ENCODE measurements around the gene CCNL1. TPM values are rescaled to one million over a fixed set of nuclear protein-coding genes. Genes with fewer than 3 reads are reported as not detected.
"Not testable (repeated sequence)": the region's sequence is repeated elsewhere in the genome, so short reads cannot be mapped to it uniquely, and the experiment has no call there.

The CCNL1 gene
- total and polyA plus RNA-seq, 5 experiments from 2014 or later: 52.9 to 388 (median 57.0) TPM

GRCh38 chr3:157104928-157105652, 54.9 kb downstream of the CCNL1 start:
- Mint-ChIP-seq H3K36me3 (no peaks in the 10 kb centered on the region), H3K27me3 (no peaks in the 10 kb centered on the region), H3K9me3 (no peaks in the 10 kb centered on the region), H3K4me1 (peaks cover 0 to 16% (median 13%) of the 10 kb centered on the region in 4 donors), H3K4me3 (peak overlapping the region in 1 of 10 donors; percentile 2), H3K27ac (peak overlapping the region in 5 of 10 donors; percentile 37 to 88 (median 72))
- POLR2A ChIA-PET: interaction anchor here (0.6 to 0.9 kb wide), 3 partner anchors 13 to 27 kb away, joined by 3 to 4 read pairs (median 3); no protein-coding TSS in a partner anchor
- peak; percentile 49 to 63 for ATAC-seq
- no peak for DNase-seq

- Mint-ChIP-seq H3K36me3 (no peaks in the 10 kb centered on the region), H3K9me3 (no peaks in the 10 kb centered on the region), H3K4me1 (peaks cover 0 to 16% (median 13%) of the 10 kb centered on the region in 4 donors), H3K27me3 (no peaks in the 10 kb centered on the region), H3K4me3 (no peak overlapping the region), H3K27ac (peak overlapping the region in 2 of 10 donors; percentile 15 to 71)
- ATAC-seq (no peak), DNase-seq (no peak)
- POLR2A ChIA-PET: interaction anchor here (0.6 to 0.7 kb wide), 2 partner anchors 12 to 28 kb away, joined by 3 read pairs; no protein-coding TSS in a partner anchor
These were observed 55.4 kb downstream of the CCNL1 start for GRCh38 chr3:157104521-157104920.

DNA sequence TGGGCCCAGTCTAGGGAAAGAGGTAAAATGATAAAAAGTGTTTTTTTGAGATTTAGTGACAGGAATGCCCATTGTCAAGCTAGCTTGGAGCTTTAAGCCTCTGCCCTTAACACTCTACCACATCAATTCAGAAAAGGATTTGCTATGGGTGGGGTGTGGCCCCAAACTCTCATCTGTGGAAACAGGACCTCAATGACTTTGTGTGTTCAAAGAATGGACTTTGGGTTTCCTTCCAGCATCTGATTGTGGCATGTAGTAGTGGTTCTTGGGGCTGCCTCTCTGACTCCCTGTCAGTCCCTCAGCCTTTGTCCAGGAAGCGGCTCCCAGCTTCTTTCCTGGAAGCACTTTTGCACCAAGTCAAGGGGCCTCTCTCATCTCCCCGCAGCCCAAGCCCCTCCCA, 56.1 kb downstream of the CCNL1 start:
- Mint-ChIP-seq H3K9me3 (no peaks in the 10 kb centered on the region), H3K4me1 (peaks cover 0 to 16% (median 13%) of the 10 kb centered on the region in 4 donors), H3K27me3 (no peaks in the 10 kb centered on the region), H3K36me3 (no peaks in the 10 kb centered on the region), H3K4me3 (no peak overlapping the region), H3K27ac (peak overlapping the region in 2 of 10 donors; percentile 54 to 57)
- DNase-seq (no peak), ATAC-seq (no peak)
- POLR2A ChIA-PET: no interaction called here

- Mint-ChIP-seq H3K27me3 (no peaks in the 10 kb centered on the region), H3K4me1 (peaks cover 0 to 16% (median 13%) of the 10 kb centered on the region in 4 donors), H3K27ac (peak overlapping the region in 4 of 10 donors; percentile 41 to 66 (median 48)), H3K4me3 (no peak overlapping the region), H3K9me3 (no peaks in the 10 kb centered on the region), H3K36me3 (no peaks in the 10 kb centered on the region)
- ATAC-seq (no peak), DNase-seq (no peak)
- POLR2A ChIA-PET: interaction anchor here (0.6 kb wide), 1 partner anchor 546 kb away, joined by 4 read pairs; no protein-coding TSS in a partner anchor
These were observed 56.7 kb downstream of the CCNL1 start for GRCh38 chr3:157103280-157103679.

DNA sequence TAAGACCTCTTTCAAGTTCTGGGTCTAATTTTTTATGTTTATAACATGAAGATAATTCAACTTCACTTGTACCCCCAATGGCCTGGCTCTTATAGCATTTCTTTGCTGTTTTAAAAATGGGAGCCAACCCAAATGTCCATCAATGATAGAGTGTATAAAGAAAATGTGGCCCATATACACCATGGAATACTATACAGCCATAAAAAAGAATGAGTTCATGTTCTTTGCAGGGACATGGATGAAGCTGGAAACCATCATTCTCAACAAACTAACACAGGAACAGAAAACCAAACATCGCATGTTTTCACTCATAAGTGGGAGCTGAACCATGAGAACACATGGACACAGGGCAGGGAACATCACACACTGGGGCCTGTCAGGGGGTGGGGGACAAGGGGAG, 57.4 kb downstream of the CCNL1 start:
- not testable (repeated sequence) for H3K27ac Mint-ChIP-seq, DNase-seq, ATAC-seq, H3K27me3 Mint-ChIP-seq, H3K4me3 Mint-ChIP-seq, H3K36me3 Mint-ChIP-seq, H3K9me3 Mint-ChIP-seq
- H3K4me1 Mint-ChIP-seq: peaks cover 0 to 16% (median 13%) of the 10 kb centered on the region in 4 donors
- POLR2A ChIA-PET: interaction anchor here (0.6 kb wide), 1 partner anchor 546 kb away, joined by 4 read pairs; no protein-coding TSS in a partner anchor

DNA sequence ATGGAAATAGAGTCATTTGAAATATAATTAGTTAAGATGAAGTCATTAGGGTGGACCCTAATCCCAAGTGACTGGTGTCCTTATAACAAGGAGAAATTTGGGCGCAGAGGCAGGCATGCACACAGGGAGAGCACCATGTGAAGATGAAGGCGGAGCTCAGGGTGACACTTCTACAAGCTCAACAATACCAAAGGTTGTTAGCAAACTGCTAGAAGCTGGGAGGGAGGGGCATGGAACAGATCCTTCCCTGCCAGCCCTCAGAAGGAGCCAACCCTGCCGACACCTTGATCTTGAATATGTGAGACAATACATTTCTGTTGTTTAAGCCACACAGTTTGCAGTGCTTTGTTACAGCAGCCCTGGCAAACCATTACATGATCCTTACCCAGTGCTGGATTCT, 57.8 kb downstream of the CCNL1 start:
- H3K27ac Mint-ChIP-seq: no peak overlapping the region

DNA sequence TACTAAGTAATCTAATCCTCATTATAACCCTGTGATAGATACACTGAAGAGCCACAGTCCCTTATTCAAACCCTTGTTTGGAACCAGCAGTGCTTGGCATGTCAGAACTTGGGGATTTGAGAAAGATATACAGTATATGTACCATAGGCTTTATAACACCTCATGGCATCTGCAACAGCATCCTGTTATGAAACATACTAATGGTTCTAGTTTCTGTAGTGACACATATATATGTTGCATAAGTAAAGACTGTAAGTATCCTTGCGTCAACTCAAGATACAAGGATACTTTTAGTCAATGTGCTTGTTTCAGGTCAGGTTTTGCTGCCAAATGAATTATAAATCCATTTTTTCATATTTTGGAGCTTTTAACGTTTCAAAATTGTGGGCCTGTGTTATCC, 58.5 kb downstream of the CCNL1 start:
- H3K36me3 Mint-ChIP-seq: peaks cover 0 to 4% (median 0%) of the 10 kb centered on the region in 3 donors
- POLR2A ChIA-PET: interaction anchor here (2.2 kb wide), 1 partner anchor 13 kb away, joined by 7 read pairs; no protein-coding TSS in a partner anchor
- no peak for ATAC-seq

More for the DNA sequence above, 57.8 kb downstream of the CCNL1 start:
- Mint-ChIP-seq H3K4me3 (no peak overlapping the region), H3K9me3 (no peaks in the 10 kb centered on the region), H3K4me1 (peaks cover 0 to 16% (median 13%) of the 10 kb centered on the region in 4 donors), H3K27me3 (no peaks in the 10 kb centered on the region), H3K36me3 (no peaks in the 10 kb centered on the region)
- DNase-seq (no peak), ATAC-seq (no peak)
- POLR2A ChIA-PET: no interaction called here

GRCh38 chr3:157100608-157101396, 59.1 kb downstream of the CCNL1 start:
- POLR2A ChIA-PET: interaction anchor here (2.2 kb wide), 1 partner anchor 12 kb away, joined by 7 read pairs; no protein-coding TSS in a partner anchor
- Mint-ChIP-seq H3K4me1 (peaks cover 0 to 16% (median 12%) of the 10 kb centered on the region in 4 donors), H3K27ac (peak overlapping the region in 1 of 10 donors; percentile 79), H3K36me3 (peaks cover 0 to 4% (median 0%) of the 10 kb centered on the region in 3 donors), H3K9me3 (no peaks in the 10 kb centered on the region), H3K4me3 (no peak overlapping the region), H3K27me3 (peaks cover 0 to 1% (median 0%) of the 10 kb centered on the region in 5 donors)
- DNase-seq (no peak), ATAC-seq (no peak)

More for the DNA sequence above, 58.5 kb downstream of the CCNL1 start:
- DNase-seq: no peak
- Mint-ChIP-seq H3K27me3 (peaks cover 0 to 1% (median 0%) of the 10 kb centered on the region in 5 donors), H3K4me3 (no peak overlapping the region), H3K27ac (no peak overlapping the region), H3K4me1 (peaks cover 0 to 16% (median 13%) of the 10 kb centered on the region in 4 donors), H3K9me3 (no peaks in the 10 kb centered on the region)

- ATAC-seq (no peak), DNase-seq (no peak)
- H3K4me3 Mint-ChIP-seq: no peak overlapping the region
- peaks cover 0 to 3% (median 1%) of the 10 kb centered on the region in 5 donors for H3K27me3 Mint-ChIP-seq
- no peaks in the 10 kb centered on the region for H3K9me3 Mint-ChIP-seq
- H3K36me3 Mint-ChIP-seq: peaks cover 0 to 4% (median 0%) of the 10 kb centered on the region in 3 donors
- H3K4me1 Mint-ChIP-seq: peaks cover 0 to 10% (median 7%) of the 10 kb centered on the region in 4 donors
- POLR2A ChIA-PET: interaction anchor here (2.2 kb wide), 1 partner anchor 12 kb away, joined by 7 read pairs; no protein-coding TSS in a partner anchor
- no peak overlapping the region for H3K27ac Mint-ChIP-seq
These were observed 59.9 kb downstream of the CCNL1 start for GRCh38 chr3:157100096-157100477.

- POLR2A ChIA-PET: interaction anchor here (2.2 kb wide), 1 partner anchor 11 kb away, joined by 7 read pairs; no protein-coding TSS in a partner anchor
These were observed 60.4 kb downstream of the CCNL1 start for GRCh38 chr3:157099326-157100095.

GRCh38 chr3:157098823-157099185, 61.1 kb downstream of the CCNL1 start:
- H3K27ac Mint-ChIP-seq: no peak overlapping the region
- DNase-seq: no peak
- no peak for ATAC-seq
- H3K4me3 Mint-ChIP-seq: no peak overlapping the region
- POLR2A ChIA-PET: no interaction called here
- peaks cover 0 to 10% (median 1%) of the 10 kb centered on the region in 5 donors for H3K27me3 Mint-ChIP-seq
- H3K4me1 Mint-ChIP-seq: peaks cover 0 to 4% (median 0%) of the 10 kb centered on the region in 4 donors
- no peaks in the 10 kb centered on the region for H3K9me3 Mint-ChIP-seq
- H3K36me3 Mint-ChIP-seq: peaks cover 0 to 4% (median 0%) of the 10 kb centered on the region in 3 donors

More at GRCh38 chr3:157099326-157100095, 60.4 kb downstream of the CCNL1 start:
- peaks cover 0 to 9% (median 1%) of the 10 kb centered on the region in 5 donors for H3K27me3 Mint-ChIP-seq
- H3K4me3 Mint-ChIP-seq: no peak overlapping the region
- DNase-seq (no peak), ATAC-seq (no peak)
- no peak overlapping the region for H3K27ac Mint-ChIP-seq
- H3K36me3 Mint-ChIP-seq: peaks cover 0 to 4% (median 0%) of the 10 kb centered on the region in 3 donors
- peaks cover 0 to 7% (median 3%) of the 10 kb centered on the region in 4 donors for H3K4me1 Mint-ChIP-seq
- H3K9me3 Mint-ChIP-seq: no peaks in the 10 kb centered on the region
